ENCODE measurements around the gene STK11IP.

DNA sequence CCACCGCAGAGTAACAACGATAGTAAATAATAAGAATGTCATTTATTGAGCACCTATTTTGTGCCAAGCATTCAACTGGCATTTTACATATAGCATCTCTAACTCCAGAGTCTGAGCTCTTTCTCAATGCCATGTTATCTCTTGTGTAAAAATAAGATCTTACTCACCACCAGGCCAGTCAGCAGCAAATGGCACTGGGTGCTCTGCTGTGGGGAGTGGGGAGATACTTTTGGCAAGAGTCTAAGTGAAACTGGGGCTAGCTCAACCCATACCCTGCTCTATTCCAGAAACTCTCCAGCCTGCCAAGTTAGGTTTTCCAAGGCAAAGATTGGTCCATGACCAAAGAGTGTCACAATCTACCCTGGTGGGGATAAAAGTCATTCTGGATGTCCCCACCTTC lies 24.8 kb downstream of the STK11IP start:
- TF ChIP-seq, protein P1, sequence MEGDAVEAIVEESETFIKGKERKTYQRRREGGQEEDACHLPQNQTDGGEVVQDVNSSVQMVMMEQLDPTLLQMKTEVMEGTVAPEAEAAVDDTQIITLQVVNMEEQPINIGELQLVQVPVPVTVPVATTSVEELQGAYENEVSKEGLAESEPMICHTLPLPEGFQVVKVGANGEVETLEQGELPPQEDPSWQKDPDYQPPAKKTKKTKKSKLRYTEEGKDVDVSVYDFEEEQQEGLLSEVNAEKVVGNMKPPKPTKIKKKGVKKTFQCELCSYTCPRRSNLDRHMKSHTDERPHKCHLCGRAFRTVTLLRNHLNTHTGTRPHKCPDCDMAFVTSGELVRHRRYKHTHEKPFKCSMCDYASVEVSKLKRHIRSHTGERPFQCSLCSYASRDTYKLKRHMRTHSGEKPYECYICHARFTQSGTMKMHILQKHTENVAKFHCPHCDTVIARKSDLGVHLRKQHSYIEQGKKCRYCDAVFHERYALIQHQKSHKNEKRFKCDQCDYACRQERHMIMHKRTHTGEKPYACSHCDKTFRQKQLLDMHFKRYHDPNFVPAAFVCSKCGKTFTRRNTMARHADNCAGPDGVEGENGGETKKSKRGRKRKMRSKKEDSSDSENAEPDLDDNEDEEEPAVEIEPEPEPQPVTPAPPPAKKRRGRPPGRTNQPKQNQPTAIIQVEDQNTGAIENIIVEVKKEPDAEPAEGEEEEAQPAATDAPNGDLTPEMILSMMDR (IDR thresholded peaks at IDR 0.05) = no peak
- no peak for TF ChIP-seq EP300 (IDR thresholded peaks at IDR 0.05)

Measured in tibial nerve (tissue), 4 donors.